Measurements from ENCODE around the gene IFITM10.
"Not testable (repeated sequence)": the region's sequence is repeated elsewhere in the genome, so short reads cannot be mapped to it uniquely, and the experiment has no call there.

Gene IFITM10

DNA sequence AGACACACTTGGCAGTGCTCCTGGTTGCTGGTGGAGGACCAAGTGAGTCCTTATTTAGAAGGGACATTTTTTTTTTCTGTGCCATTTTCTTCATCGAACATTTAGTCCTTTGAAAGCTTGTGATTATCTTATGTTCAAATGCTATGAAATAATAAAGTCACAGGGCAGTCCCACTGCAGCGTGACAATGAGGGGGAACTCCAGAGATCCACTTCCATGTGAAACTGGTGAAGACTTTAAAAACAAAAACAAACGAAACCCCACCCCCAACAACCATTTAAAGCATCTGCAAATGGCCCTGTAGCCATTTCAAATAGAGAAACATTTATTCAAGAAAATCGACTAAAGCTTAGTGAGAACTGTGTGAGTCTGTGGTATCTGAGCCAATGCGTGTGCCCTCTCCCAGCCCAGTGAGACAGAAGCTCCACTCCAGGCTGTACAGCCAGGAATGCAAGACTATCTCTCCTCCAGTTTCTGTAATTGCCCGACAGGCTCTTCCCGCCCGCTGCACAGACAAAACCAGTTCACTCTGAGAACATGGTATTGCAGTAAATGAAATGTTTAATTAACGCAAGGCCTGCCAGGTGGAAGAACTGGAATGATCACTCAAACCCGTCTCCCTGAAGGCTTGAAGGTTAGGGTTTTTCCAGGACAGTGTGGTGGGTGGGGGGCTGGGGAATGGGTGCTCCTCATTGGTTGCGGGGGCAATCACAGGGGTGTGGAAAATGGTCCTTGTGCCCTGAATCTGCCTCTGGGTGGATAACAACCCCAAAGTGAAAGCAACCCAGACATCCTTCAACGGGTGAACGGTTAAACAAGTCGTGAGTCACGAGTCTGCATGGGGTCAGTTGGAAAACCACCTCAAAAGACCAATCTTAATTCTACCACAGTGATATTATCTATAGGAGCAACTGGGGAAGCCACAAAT is 45.0 kb downstream of the IFITM10 start:
- no peak for DNase-seq

- no peak for DNase-seq
Observed at GRCh38 chr11:1703146-1703545, 47.2 kb downstream of the IFITM10 start.

- no peak for DNase-seq
Observed at GRCh38 chr11:1702506-1702905, 47.9 kb downstream of the IFITM10 start.

- no peak for DNase-seq
Observed at GRCh38 chr11:1701091-1701807, 49.1 kb downstream of the IFITM10 start.

DNA sequence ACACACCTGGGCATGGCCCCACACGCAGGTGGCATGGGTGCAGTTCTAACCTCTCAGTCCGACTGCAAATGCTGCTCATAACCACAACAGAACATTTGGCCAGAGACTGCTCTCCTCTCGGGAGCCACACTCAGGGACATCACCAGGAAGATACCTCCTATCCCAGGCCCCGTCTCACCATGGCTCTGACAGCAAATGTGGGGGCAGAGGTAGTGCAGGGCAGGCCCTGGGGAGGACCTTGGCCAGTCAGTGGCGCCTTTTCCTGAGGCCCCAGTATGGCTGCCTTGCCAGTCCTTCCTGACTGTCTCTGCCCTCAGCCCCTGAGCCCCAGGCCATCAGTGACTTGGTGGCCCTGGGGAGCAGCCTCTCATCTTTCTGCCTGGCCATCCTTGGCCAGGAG is 50.6 kb downstream of the IFITM10 start:
- no peak for DNase-seq

- DNase-seq = no peak
Observed at GRCh38 chr11:1696608-1697570, 53.5 kb downstream of the IFITM10 start, which contains the start of gene KRTAP5-6. TSS of gene KRTAP5-6 (plus strand) at chr11:1697195. CDS start at chr11:1697246, 51 bp downstream.

- DNase-seq = no peak
Observed at GRCh38 chr11:1695548-1696108, 54.8 kb downstream of the IFITM10 start.

- DNase-seq = no peak
Observed at GRCh38 chr11:1694846-1695547, 55.4 kb downstream of the IFITM10 start.

- peak; percentile 92 for DNase-seq
Observed at GRCh38 chr11:1694064-1694845, 56.1 kb downstream of the IFITM10 start.

DNA sequence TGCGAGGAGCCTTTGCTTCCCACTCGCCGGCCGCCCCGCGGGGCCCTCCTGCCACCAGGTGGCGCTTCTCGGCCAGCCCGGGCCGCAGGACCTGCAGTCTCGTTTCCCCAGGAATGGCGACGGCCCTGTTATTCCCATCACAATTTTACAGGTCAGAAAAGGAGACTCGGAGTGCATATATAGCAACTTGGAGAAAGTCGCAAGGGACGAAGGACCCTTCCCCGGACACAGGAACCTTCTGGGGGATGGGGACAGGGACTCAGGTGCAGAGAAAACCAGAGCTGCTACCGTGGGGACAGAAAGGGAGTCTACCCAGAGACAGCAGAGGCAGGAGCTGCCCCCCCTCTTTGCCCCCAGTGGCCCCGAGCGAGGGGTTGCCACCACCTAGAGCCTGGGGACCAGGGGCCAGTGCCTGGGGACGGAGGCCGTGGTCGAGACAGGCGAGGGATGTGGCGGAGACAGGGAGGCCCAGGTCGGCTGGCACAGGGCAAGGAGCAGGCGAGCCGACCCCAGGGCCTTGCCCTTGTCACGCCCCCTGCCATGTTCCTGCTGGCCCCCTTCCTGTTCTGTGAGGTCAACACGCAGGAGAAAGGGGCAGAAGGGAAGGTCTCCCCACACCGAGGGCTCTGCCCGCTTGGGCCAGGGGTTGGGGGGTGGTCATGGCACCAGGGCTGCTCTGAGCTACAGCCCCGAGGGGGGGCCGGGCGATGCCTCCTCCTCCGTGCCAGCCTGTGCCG is 56.9 kb downstream of the IFITM10 start:
- DNase-seq = peak; percentile 85

DNA sequence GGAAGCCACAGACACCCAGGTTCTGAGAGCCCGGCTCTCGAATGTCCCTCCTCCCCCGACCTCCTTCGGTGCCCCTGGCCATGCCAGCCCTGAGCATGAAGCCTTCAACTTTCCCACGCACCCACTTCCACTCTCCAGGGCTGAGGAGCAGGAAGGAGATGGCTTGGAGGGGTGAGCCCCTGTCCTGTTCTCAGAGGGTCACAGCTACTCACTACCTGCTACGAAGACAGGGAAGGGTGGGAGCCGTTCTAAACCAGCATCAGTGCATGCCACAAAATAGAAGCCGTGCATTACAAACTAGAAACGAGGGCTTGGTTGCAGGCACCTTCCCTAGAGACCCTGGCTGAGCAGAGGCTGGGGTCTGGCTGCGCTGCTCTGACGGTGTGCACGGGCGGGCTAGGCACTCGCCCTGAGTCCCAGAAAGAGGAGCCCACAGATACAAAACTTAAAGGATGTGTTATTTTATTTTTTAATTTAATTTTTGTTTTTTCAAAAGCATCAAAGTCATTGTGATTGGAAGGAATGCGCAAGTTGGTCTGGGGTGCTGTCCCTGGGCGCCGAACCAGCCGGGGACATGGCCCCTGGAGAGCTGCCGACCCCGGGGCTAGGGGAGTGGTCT is 57.6 kb downstream of the IFITM10 start:
- DNase-seq = no peak

DNA sequence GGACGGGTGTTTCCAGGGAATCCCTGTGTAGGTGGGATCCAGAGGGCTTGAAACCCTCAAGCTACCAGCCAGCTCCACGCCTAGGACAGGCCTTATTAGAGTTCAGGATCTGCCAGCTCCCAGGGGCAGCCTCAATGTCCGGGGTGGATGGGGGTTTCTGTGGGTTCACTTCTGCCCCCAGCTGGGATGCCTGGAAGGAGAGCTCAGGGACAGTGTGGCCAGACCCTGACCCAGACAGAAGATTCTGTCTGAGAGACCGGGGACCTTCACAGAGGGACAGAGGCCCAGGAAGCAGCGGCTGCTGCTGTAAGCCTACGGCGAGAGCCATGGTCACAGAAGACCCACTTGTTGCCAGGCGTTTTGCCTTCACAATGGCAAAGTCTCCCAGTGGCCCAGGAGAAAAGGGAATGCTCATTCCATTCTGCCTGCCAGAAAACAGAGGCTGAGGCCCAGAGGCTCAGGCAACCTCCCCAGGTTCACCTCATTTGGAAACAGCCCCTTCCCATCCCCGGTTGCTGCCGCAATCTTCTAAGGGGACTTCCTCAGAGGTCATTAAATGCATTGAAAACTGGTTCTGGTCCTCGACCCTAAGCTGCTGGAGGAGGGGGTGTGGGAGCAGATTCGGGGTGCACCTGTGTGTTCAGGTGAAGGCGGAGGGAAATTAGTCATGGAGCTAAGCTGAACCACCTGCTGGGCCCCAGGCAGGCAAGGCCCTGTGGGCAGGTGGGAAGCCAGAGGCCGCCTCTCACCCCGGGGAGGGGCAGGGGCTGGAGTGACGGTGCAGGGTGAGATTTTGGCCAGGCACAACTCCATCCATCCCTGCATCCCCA is 58.3 kb downstream of the IFITM10 start:
- no peak for DNase-seq

DNA sequence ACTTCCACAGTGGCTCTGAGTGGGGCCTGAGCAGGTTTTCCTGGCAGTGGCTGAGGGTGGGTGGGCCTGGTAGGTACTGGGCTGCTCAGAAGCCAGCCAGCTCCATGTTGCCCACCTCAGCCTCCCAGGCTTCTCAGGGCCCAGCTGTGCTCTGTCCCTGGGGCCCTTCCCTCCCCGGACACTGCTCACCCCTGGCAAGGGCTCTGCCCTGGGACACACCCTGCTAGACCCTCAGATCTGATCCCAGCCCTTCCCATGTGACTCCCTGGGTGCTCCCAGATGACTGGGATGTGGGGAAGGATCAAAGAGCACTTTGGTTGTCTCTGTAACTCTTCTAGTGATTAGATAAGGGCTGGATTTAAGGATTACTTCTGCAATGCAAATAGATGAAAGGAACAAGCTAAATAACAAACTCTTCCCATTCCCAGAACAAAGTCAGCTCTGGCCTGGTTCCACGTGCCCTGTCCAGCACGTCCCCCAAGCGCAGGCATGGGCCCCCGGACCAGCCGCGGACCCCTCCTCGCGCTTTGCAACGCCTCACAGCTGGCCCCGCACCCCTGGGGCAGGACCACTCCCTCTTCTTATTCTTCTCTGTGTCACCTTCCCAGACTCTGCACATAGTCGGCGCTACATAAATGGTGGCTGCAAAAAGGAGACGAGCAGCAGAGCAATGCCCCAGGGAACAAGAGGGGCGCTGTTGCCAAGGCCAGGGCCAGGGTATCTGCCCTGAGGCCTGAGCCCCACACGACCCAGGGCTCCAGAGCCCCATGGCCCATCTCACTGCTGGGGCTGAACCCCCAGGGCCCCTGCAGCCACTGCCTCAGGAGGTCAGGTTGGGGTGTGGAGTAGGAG is 59.1 kb downstream of the IFITM10 start:
- DNase-seq = no peak

- DNase-seq = no peak
Observed at GRCh38 chr11:1690167-1691025, 60.0 kb downstream of the IFITM10 start.

- not testable (repeated sequence) for DNase-seq
Observed at GRCh38 chr11:1689250-1690166, 60.9 kb downstream of the IFITM10 start.
